Liver (tissue), 9 donors: ENCODE results near the gene ENOX2. TPM values are rescaled to one million over a fixed set of nuclear protein-coding genes. Genes with fewer than 3 reads are reported as not detected.
"Not testable (repeated sequence)": the region's sequence is repeated elsewhere in the genome, so short reads cannot be mapped to it uniquely, and the experiment has no call there.

Source experiments
- DNase-seq: peaks from one replicate; pipeline ENCODE4 v3.0.0-alpha.2; 2017; ENCODE audit warnings: low spot score
- H3K27ac ChIP-seq, 2 donors: one replicate each; pipeline ENCODE4 v1.7.0; 2013; ENCODE audit warnings: inconsistent platforms in 2 of 2, low read length in 2 of 2, control low read depth in 1 of 2, low read depth in 1 of 2, mild to moderate bottlenecking in 1 of 2
- H3K27me3 ChIP-seq, 4 donors: one replicate each; pipeline versions ENCODE4 v1.6.1 to v1.7.0; 2013; ENCODE audit warnings: low read length in 3 of 4, inconsistent platforms in 1 of 4, mild to moderate bottlenecking in 1 of 4, moderate library complexity in 1 of 4; ENCODE audit not compliant: control insufficient read depth in 4 of 4, insufficient read depth in 4 of 4
- H3K36me3 ChIP-seq, 4 donors: one replicate each; pipeline versions ENCODE4 v1.6.1 to v1.7.0; 2013; ENCODE audit warnings: low read length in 3 of 4, mild to moderate bottlenecking in 3 of 4, low read depth in 1 of 4, moderate library complexity in 1 of 4; ENCODE audit not compliant: control insufficient read depth in 4 of 4, insufficient read depth in 3 of 4
- H3K4me1 ChIP-seq, 4 donors: one replicate each; pipeline versions ENCODE4 v1.6.1 to v1.7.0; 2013; ENCODE audit warnings: low read length in 3 of 4, mild to moderate bottlenecking in 3 of 4, moderate library complexity in 1 of 4; ENCODE audit not compliant: control insufficient read depth in 4 of 4, insufficient read depth in 4 of 4
- H3K4me3 ChIP-seq, 3 donors: one replicate each; pipeline versions ENCODE4 v1.6.1 to v1.7.0; 2013; ENCODE audit warnings: low read length in 3 of 3, control low read depth in 1 of 3, low read depth in 1 of 3, mild to moderate bottlenecking in 1 of 3
- H3K9ac ChIP-seq, 2 donors: one replicate each; pipeline ENCODE4 v1.7.0; 2013; ENCODE audit warnings: low read length in 2 of 2, mild to moderate bottlenecking in 2 of 2, moderate library complexity in 2 of 2, control low read depth in 1 of 2, low read depth in 1 of 2
- H3K9me3 ChIP-seq, 4 donors: one replicate each; pipeline versions ENCODE4 v1.6.1 to v1.7.0; 2013; ENCODE audit warnings: low read length in 3 of 4; ENCODE audit not compliant: control insufficient read depth in 4 of 4
- ATF3 ChIP-seq: IDR thresholded peaks from 2 replicates; pipeline ENCODE4 v1.6.1; 2016; ENCODE audit warnings: antibody characterized with exemption
- CTCF ChIP-seq: fragments of 150-350 bp; IDR thresholded peaks from 2 replicates; pipeline ENCODE4 v1.5.1; 2017; ENCODE audit warnings: improper control_type of control experiment, low read depth, low read length; ENCODE audit not compliant: missing input control
- EGR1 ChIP-seq, 2 donors: IDR thresholded peaks; 2 replicates each; pipeline ENCODE4 v1.6.1; 2016 to 2018; ENCODE audit warnings: antibody characterized with exemption in 2 of 2, low read depth in 2 of 2
- FOXA1 ChIP-seq: IDR thresholded peaks from 2 replicates; pipeline ENCODE4 v1.6.1; 2016; ENCODE audit warnings: antibody characterized with exemption
- FOXA2 ChIP-seq: IDR thresholded peaks from 2 replicates; pipeline ENCODE4 v1.6.1; 2016; ENCODE audit warnings: antibody characterized with exemption
- GABPA ChIP-seq, 2 donors: IDR thresholded peaks in 1 of 2; conservative IDR thresholded peaks in 1 of 2; 2 replicates each; pipeline ENCODE4 v1.6.1; 2016; ENCODE audit warnings: antibody characterized with exemption in 2 of 2, mild to moderate bottlenecking in 1 of 2, moderate library complexity in 1 of 2
- HNF4A ChIP-seq, 2 donors: conservative IDR thresholded peaks; 2 replicates each; pipeline ENCODE4 v1.6.1; 2016; ENCODE audit warnings: antibody characterized with exemption in 2 of 2, mild to moderate bottlenecking in 2 of 2
- HNF4G ChIP-seq: IDR thresholded peaks from 2 replicates; pipeline ENCODE4 v1.6.1; 2016; ENCODE audit warnings: antibody characterized with exemption
- JUND ChIP-seq, 2 donors: IDR thresholded peaks; 2 replicates each; pipeline ENCODE4 v1.6.1; 2016; ENCODE audit warnings: antibody characterized with exemption in 2 of 2
- MAX ChIP-seq: IDR thresholded peaks from 2 replicates; pipeline ENCODE4 v1.6.1; 2016; ENCODE audit warnings: antibody characterized with exemption
- RAD21 ChIP-seq, 2 donors: IDR thresholded peaks; 2 replicates each; pipeline ENCODE4 v1.6.1; 2016; ENCODE audit warnings: antibody characterized with exemption in 2 of 2, mild to moderate bottlenecking in 2 of 2
- REST ChIP-seq: IDR thresholded peaks from 2 replicates; pipeline ENCODE4 v1.6.1; 2016; ENCODE audit warnings: antibody characterized with exemption, mild to moderate bottlenecking
- RXRA ChIP-seq, 2 donors: IDR thresholded peaks; 2 replicates each; pipeline ENCODE4 v1.6.1; 2017 to 2018; ENCODE audit warnings: antibody characterized with exemption in 2 of 2, mild to moderate bottlenecking in 1 of 2
- SP1 ChIP-seq: IDR thresholded peaks from 2 replicates; pipeline ENCODE4 v1.6.1; 2018; ENCODE audit warnings: antibody characterized with exemption, mild to moderate bottlenecking
- TAF1 ChIP-seq: conservative IDR thresholded peaks from 2 replicates; pipeline ENCODE4 v1.6.1; 2016; ENCODE audit warnings: antibody characterized with exemption, mild to moderate bottlenecking
- YY1 ChIP-seq: IDR thresholded peaks from 2 replicates; pipeline ENCODE4 v1.6.1; 2016; ENCODE audit warnings: antibody characterized with exemption, mild to moderate bottlenecking
- ZBTB33 ChIP-seq: IDR thresholded peaks from 2 replicates; pipeline ENCODE4 v1.6.1; 2016; ENCODE audit warnings: antibody characterized with exemption
- WGBS: extraction: QIAGEN DNeasy Blood & Tissue Kit; methylation state at CpG from one replicate; pipeline ENCODE4 v1.1.7; 2013; 5-methylcytosine and 5-hydroxymethylcytosine counted together
- polyA plus RNA-seq, 2 donors: library from polyadenylated mRNA; stranded (reverse) in 1 of 2; unstranded in 1 of 2; fragments of 200-250 nt in 1 of 2; fragments of >200 nt in 1 of 2; fragmentation: Nextera tagmentation in 1 of 2; extraction: Ambion mirVana in 1 of 2; gene quantifications; one replicate each; pipeline versions ENCODE4 v1.2.1 to v1.2.3, GENCODE V29; 2013 to 2015
- total RNA-seq, 2 donors: library from RNA; depleted of rRNA; stranded (reverse); fragments of >200 nt; gene quantifications; one replicate each; pipeline ENCODE4 v1.2.3, GENCODE V29; 2014
- donor health status: healthy.
- donor health status: healthy.
- donor health status: healthy.
- donor health status: healthy.
- donor health status: healthy.

Gene ENOX2
- total and polyA plus RNA-seq, 4 donors, result 5.0 to 11.5 (median 6.5) TPM

- Histone ChIP-seq H3K4me3 (no peak overlapping the region), H3K27me3 (peaks cover 0 to 3% (median 0%) of the 10 kb centered on the region in 4 donors), H3K9me3 (no peaks in the 10 kb centered on the region), H3K9ac (no peak overlapping the region), H3K27ac (peak overlapping the region; percentile 75 to 77), H3K36me3 (no peaks in the 10 kb centered on the region), H3K4me1 (peaks cover 0 to 17% (median 5%) of the 10 kb centered on the region in 4 donors)
- TF ChIP-seq REST (peak; percentile 50), MAX (peak; percentile 92), FOXA2 (peak; percentile 67), HNF4G (peak; percentile 44), EGR1 (IDR thresholded peaks at IDR 0.05; ENCODE audit: low read depth in 2 of 2) (no peak), JUND (IDR thresholded peaks at IDR 0.05) (peak; percentile 31 to 83), FOXA1 (peak; percentile 27), TAF1 (no peak), RXRA (IDR thresholded peaks at IDR 0.05) (peak; percentile 76 to 86), CTCF (no peak), ZBTB33 (peak; percentile 38), SP1 (peak; percentile 74), ATF3 (peak; percentile 23), HNF4A (conservative IDR thresholded peaks at IDR 0.05) (peak; percentile 85 to 91), RAD21 (IDR thresholded peaks at IDR 0.05) (peak; percentile 51 to 55), GABPA (IDR thresholded peaks at IDR 0.05 in 1 of 2, conservative IDR thresholded peaks at IDR 0.05 in 1 of 2) (no peak), YY1 (peak; percentile 32)
- WGBS, result 30% methylated on average over 3 of the region's 3 CpGs
- no peak for DNase-seq
Observed at GRCh38 chrX:130714135-130714534, 188.9 kb downstream of the ENOX2 start.

GRCh38 chrX:130709178-130709577, 193.8 kb downstream of the ENOX2 start:
- H3K9ac ChIP-seq, H3K9me3 ChIP-seq, H3K36me3 ChIP-seq, H3K4me3 ChIP-seq, H3K4me1 ChIP-seq, DNase-seq, H3K27me3 ChIP-seq, H3K27ac ChIP-seq: not testable (repeated sequence)
- 92% methylated on average over 6 of the region's 6 CpGs for WGBS
